Muscle layer of colon (tissue), 2 donors: ENCODE measurements around the gene KCNAB1.

Experiments used
- H3K27ac ChIP-seq: one replicate; pipeline ENCODE4 v1.7.0; 2013; ENCODE audit warnings: low read depth, mild to moderate bottlenecking, low read length, moderate library complexity
- H3K27me3 ChIP-seq, 2 donors: one replicate each; pipeline ENCODE4 v1.7.0; 2013; ENCODE audit warnings: low read length in 2 of 2, mild to moderate bottlenecking in 2 of 2; ENCODE audit not compliant: insufficient read depth in 2 of 2, control insufficient read depth in 1 of 2
- H3K36me3 ChIP-seq: one replicate; pipeline ENCODE4 v1.7.0; 2013; ENCODE audit warnings: mild to moderate bottlenecking, low read length; ENCODE audit not compliant: insufficient read depth
- H3K4me1 ChIP-seq: one replicate; pipeline ENCODE4 v1.7.0; 2013; ENCODE audit warnings: mild to moderate bottlenecking, low read length; ENCODE audit not compliant: insufficient read depth
- H3K4me3 ChIP-seq, 2 donors: one replicate each; pipeline ENCODE4 v1.7.0; 2013; ENCODE audit warnings: low read length in 2 of 2, low read depth in 1 of 2, mild to moderate bottlenecking in 1 of 2, moderate library complexity in 1 of 2
- H3K9ac ChIP-seq: one replicate; pipeline ENCODE4 v1.7.0; 2013; ENCODE audit warnings: low read length
- H3K9me3 ChIP-seq: one replicate; pipeline ENCODE4 v1.7.0; 2013; ENCODE audit warnings: mild to moderate bottlenecking, low read length
- donor health status: abdominal sarcoma.
- donor health status: Adenocarcinoma of cecum.

The KCNAB1 gene

GRCh38 chr3:156536524-156537316 lies 416.3 kb downstream of the KCNAB1 start:
- Histone ChIP-seq H3K9ac (no peak overlapping the region), H3K4me1 (peaks cover 75% of the 10 kb centered on the region), H3K36me3 (no peaks in the 10 kb centered on the region), H3K27ac (no peak overlapping the region), H3K9me3 (no peaks in the 10 kb centered on the region), H3K27me3 (no peaks in the 10 kb centered on the region), H3K4me3 (no peak overlapping the region)

- Histone ChIP-seq H3K9me3 (no peaks in the 10 kb centered on the region), H3K4me3 (no peak overlapping the region), H3K9ac (no peak overlapping the region), H3K4me1 (peaks cover 75% of the 10 kb centered on the region), H3K27ac (peak overlapping the region; percentile 26), H3K36me3 (peaks cover 15% of the 10 kb centered on the region), H3K27me3 (no peaks in the 10 kb centered on the region)
Measured at GRCh38 chr3:156539051-156539450, 418.7 kb downstream of the KCNAB1 start.

DNA sequence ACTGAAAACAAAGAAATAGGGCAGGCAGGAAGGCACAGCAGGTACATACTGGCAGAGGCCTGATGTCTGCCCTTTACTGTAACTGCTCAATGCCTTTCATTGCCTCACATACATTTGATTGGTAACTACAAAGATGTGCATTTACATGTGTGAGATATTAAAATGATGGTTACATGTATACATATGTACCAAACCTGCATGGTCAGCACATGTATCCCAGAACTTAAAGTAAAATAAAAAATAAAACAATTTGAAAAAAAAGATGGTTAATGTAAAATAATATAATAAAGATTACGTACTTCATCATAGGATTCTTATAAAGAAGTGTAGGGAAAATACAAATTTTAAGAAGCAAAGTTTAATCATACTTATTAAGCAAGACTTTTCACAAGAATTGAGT lies 419.4 kb downstream of the KCNAB1 start:
- peaks cover 15% of the 10 kb centered on the region for H3K36me3 ChIP-seq
- no peak overlapping the region for H3K4me3 ChIP-seq
- H3K9ac ChIP-seq = no peak overlapping the region
- peaks cover 75% of the 10 kb centered on the region for H3K4me1 ChIP-seq
- no peaks in the 10 kb centered on the region for H3K27me3 ChIP-seq
- H3K9me3 ChIP-seq = no peaks in the 10 kb centered on the region
- H3K27ac ChIP-seq = no peak overlapping the region

- peak overlapping the region; percentile 36 for H3K27ac ChIP-seq
Measured at GRCh38 chr3:156542101-156543042, 422.0 kb downstream of the KCNAB1 start.

DNA sequence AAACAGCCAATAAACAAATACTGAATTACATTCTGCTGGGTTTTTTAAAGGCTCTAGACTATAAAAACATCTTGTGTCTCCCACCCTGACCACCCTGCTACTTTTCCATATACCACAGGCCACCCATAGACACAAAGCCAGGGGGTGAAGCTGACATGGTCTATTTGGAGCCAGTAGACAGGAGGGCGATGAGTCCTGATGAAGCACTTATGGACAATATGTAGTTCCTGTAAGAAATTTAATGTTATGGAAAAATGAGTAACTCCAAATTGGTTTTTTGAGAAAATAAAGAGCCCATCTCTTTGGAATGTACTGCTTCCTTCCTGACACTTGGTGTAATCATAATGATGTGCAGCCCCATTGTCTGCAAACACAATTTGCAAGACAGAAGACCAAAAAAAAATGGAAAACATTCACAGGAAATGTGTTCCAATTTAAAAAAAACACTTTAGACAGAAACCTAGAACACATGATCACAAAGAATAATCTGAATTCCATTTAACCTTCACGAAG lies 422.7 kb downstream of the KCNAB1 start:
- Histone ChIP-seq H3K36me3 (peaks cover 35% of the 10 kb centered on the region), H3K9ac (no peak overlapping the region), H3K27me3 (no peaks in the 10 kb centered on the region), H3K4me1 (peaks cover 67% of the 10 kb centered on the region), H3K27ac (no peak overlapping the region), H3K4me3 (no peak overlapping the region), H3K9me3 (no peaks in the 10 kb centered on the region)

More at GRCh38 chr3:156542101-156543042, 422.0 kb downstream of the KCNAB1 start:
- Histone ChIP-seq H3K9me3 (no peaks in the 10 kb centered on the region), H3K27me3 (no peaks in the 10 kb centered on the region), H3K4me3 (no peak overlapping the region), H3K4me1 (peaks cover 66% of the 10 kb centered on the region), H3K9ac (no peak overlapping the region), H3K36me3 (peaks cover 30% of the 10 kb centered on the region)

DNA sequence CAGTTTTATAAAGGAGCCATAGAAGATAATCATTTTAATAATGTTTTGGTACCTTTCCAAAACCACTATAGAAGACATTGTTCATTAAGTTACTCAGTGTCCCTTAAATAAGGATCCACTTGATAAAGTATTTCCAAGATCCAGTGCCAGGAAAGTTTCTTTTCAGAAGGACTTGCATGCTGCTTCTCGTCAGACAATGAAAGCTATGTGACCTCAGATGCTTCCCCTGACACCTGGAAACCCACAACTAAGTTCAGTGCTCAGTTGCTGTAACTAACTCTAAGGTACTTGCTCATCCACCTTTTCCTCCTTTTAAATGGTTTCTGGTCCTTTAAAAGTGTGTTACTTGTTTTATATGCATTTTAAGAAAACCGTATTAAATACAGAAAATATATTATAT lies 427.3 kb downstream of the KCNAB1 start:
- Histone ChIP-seq H3K36me3 (peaks cover 44% of the 10 kb centered on the region), H3K27me3 (no peaks in the 10 kb centered on the region), H3K27ac (peak overlapping the region; percentile 61), H3K9ac (no peak overlapping the region), H3K4me1 (peaks cover 66% of the 10 kb centered on the region), H3K4me3 (no peak overlapping the region), H3K9me3 (no peaks in the 10 kb centered on the region)

- H3K27ac ChIP-seq = peak overlapping the region; percentile 61
- H3K27me3 ChIP-seq = no peaks in the 10 kb centered on the region
- H3K4me1 ChIP-seq = peaks cover 66% of the 10 kb centered on the region
- H3K9ac ChIP-seq = peak overlapping the region; percentile 16
- H3K36me3 ChIP-seq = peaks cover 38% of the 10 kb centered on the region
- no peaks in the 10 kb centered on the region for H3K9me3 ChIP-seq
- no peak overlapping the region for H3K4me3 ChIP-seq
Measured at GRCh38 chr3:156548041-156548687, 427.8 kb downstream of the KCNAB1 start.

GRCh38 chr3:156548902-156549301 lies 428.5 kb downstream of the KCNAB1 start:
- H3K9me3 ChIP-seq = no peaks in the 10 kb centered on the region
- H3K9ac ChIP-seq = no peak overlapping the region
- H3K4me1 ChIP-seq = peaks cover 60% of the 10 kb centered on the region
- peaks cover 35% of the 10 kb centered on the region for H3K36me3 ChIP-seq
- H3K4me3 ChIP-seq = no peak overlapping the region
- no peaks in the 10 kb centered on the region for H3K27me3 ChIP-seq
- peak overlapping the region; percentile 61 for H3K27ac ChIP-seq

- Histone ChIP-seq H3K27me3 (no peaks in the 10 kb centered on the region), H3K4me3 (no peak overlapping the region), H3K27ac (no peak overlapping the region), H3K4me1 (peaks cover 51% of the 10 kb centered on the region), H3K9me3 (no peaks in the 10 kb centered on the region), H3K36me3 (peaks cover 30% of the 10 kb centered on the region), H3K9ac (no peak overlapping the region)
Measured at GRCh38 chr3:156551261-156551660, 430.9 kb downstream of the KCNAB1 start.

DNA sequence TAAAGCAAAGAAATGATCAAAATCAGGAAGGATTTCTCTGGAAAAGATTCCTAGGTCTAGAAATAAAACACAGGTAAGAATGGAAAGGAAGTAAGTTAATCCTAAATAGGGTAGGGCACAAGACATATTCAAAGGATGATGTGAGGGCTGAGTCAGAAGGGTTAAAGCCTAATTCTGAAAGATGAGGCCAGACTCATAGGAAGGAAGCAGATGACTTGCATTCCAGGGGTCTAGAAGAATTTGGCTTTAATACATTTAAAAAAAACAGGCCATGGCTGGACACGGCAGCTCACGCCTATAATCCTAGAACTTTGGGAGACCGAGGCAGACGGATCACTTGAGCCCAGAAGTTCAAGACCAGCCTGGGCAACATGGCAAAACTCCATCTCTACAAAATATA lies 431.4 kb downstream of the KCNAB1 start:
- no peaks in the 10 kb centered on the region for H3K9me3 ChIP-seq
- H3K27ac ChIP-seq = no peak overlapping the region
- H3K4me3 ChIP-seq = no peak overlapping the region
- peaks cover 26% of the 10 kb centered on the region for H3K36me3 ChIP-seq
- no peaks in the 10 kb centered on the region for H3K27me3 ChIP-seq
- H3K9ac ChIP-seq = no peak overlapping the region
- peaks cover 46% of the 10 kb centered on the region for H3K4me1 ChIP-seq

DNA sequence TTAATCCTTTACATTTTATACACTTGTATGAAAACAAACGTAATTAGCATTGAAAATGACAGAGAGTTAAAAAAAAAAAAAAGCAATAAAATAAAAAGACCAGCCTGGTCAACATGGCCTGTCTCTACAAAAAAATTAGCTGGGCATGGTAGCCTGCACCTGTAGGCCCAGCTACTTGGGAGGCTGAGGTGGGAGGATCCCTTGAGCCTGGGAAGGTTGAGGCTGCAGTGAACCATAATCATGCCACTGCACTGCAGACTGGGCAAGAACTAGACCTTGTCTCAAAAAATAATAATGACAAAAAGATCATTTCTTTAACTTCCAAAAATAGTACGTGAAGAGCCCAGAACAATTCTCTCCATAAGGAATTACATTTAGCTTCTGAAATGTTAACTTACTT lies 432.6 kb downstream of the KCNAB1 start:
- Histone ChIP-seq H3K4me3 (no peak overlapping the region), H3K27me3 (no peaks in the 10 kb centered on the region), H3K4me1 (peaks cover 33% of the 10 kb centered on the region), H3K9ac (no peak overlapping the region), H3K9me3 (no peaks in the 10 kb centered on the region), H3K36me3 (peaks cover 16% of the 10 kb centered on the region), H3K27ac (no peak overlapping the region)
